Hematopoietic multipotent progenitor cell treated with erythropoietin and hydrocortisone succinate and interleukin-3 and kit ligand, for 8 days (in vitro differentiated cells): ENCODE measurements around the gene SATB2.

Experiments used
- DNase-seq: peaks from one replicate; pipeline ENCODE4 v3.0.0-alpha.2; 2015

The SATB2 gene

GRCh38 chr2:199465390-199465789, 7.7 kb upstream of the SATB2 start:
- no peak for DNase-seq

DNA sequence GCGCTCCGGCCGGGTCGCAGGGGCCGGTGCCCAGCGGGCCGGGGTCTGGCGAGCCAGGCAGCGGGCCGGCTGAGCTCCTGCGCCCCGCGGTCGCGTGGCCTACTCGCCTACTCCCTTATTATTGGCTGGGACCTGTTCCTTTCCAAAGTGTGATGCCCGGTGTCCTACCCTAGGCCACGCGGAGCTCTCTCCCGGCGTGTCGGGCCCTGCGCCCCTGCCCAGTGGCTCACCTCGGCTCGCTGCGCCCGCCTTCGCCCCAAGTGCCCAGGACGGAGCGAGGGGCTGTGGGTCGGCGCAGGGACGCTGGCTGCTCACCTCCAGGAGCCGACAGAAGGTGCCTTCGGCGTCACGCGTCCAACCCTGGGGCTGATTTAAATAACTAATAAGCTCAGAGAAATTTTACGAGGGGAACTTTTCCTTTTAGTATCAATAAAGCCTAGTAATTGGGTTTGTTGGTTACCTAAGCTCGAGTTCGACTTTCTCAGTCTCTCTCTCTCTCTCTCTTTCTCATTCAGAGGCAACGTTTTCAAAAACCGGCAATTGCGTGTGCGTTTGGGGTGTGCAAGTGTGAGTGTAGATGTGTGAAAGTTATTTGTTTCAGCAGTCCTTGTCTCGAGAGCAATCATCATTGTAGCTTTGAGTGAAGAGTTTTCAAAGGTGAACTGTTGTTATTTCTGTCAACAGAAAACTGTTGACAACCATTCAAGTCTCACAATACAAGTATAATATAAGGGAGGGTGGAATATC, 7.0 kb upstream of the SATB2 start:
- DNase-seq = no peak

GRCh38 chr2:199463708-199464605, 6.2 kb upstream of the SATB2 start:
- DNase-seq = no peak

DNA sequence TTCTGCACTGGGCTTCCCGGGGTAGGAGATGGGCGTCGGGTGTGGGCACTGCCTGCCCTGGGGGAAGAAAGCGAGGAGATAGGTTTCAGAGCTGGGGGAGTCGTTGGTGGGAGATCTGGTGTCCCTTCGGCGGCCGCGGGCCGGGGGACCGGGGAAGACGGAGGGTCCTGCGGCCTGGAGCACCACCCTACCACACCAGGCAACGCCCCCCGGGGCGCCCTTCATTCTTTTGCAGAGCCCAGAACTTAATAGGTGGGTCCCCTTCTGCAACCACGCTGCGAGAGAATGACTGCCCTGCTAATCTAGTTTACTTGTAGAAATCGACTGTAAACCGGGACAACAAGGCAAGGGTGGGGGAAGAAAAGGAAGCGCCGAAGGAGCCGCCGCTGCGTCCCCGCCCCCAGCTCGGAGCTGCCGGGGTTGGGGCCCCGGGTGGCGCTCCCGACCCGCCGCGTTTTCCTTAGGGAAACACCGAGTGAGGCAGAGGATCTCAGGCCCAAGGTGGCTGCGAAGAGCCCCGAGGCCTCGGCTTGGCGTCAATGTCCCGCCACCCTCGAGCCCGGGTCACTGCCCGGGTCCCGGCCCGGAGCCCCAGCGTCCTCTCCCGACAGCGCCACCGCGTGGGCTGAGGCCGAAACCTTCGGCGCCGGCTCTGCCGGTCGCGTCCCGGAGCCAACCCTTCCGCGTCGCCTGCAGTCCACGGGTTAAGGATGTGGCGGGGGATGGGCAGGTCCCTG, 5.4 kb upstream of the SATB2 start:
- peak; percentile 44 for DNase-seq

DNA sequence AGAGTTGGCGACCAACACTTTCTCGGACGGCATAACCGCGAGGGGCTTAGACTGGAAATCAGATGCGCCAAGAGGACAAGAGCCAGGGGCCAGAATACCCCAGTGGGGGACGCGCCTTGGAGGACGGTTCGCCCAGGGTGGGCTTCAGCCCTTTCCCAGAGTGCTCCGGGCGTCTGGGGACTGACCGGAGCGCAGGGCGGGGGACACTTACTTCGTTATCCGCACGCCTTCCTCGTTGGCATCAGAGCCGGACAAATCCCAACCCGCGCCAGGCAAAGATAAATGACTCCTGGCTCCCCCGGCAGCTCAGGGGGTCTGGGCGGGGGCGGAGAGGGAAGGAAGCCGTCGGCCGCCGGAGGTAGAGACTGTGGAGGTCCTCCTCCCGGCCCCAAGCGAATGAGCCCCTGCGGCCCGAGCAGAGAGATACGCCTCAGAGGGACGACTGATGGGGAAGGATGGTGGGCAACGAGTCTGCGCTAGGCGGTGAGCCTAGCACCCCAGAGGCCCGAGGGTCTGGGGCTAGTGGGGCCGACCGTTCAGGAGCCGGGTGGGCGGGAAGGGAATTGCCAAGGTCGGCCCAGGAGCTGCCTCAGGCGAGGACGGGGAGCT, 4.7 kb upstream of the SATB2 start:
- DNase-seq = no peak

- DNase-seq = no peak
Measured at GRCh38 chr2:199461711-199462346, 4.1 kb upstream of the SATB2 start.

- no peak for DNase-seq
Measured at GRCh38 chr2:199460846-199461710, 3.3 kb upstream of the SATB2 start.

- DNase-seq = no peak
Measured at GRCh38 chr2:199460101-199460671, 2.4 kb upstream of the SATB2 start.

- DNase-seq = peak; percentile 68
Measured at GRCh38 chr2:199459286-199460100, 1.8 kb upstream of the SATB2 start.

DNA sequence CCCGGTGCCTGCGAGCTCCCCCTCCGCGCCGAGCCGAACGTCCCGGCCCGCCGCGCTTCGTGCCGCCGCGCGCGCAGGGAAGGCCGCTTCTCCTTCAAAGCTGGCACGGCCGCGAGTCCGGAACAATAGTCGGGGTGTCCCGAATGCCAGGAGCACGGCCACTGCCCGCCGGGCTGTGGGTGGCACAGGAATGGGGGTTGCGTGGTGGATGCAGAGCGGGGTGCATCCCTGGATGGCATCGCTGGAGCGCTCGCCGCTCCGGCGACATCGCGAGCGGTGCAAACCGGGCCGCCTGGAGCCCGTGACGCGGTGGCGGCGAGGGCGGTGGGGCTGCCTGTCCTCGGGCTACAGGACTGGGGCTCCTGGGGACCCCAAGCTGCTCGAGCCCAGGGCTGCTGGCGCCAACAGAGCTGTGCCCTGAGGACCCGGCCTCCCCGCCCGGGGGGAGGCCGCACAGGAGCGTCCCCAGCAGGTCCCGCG, 1.1 kb upstream of the SATB2 start:
- DNase-seq = no peak

DNA sequence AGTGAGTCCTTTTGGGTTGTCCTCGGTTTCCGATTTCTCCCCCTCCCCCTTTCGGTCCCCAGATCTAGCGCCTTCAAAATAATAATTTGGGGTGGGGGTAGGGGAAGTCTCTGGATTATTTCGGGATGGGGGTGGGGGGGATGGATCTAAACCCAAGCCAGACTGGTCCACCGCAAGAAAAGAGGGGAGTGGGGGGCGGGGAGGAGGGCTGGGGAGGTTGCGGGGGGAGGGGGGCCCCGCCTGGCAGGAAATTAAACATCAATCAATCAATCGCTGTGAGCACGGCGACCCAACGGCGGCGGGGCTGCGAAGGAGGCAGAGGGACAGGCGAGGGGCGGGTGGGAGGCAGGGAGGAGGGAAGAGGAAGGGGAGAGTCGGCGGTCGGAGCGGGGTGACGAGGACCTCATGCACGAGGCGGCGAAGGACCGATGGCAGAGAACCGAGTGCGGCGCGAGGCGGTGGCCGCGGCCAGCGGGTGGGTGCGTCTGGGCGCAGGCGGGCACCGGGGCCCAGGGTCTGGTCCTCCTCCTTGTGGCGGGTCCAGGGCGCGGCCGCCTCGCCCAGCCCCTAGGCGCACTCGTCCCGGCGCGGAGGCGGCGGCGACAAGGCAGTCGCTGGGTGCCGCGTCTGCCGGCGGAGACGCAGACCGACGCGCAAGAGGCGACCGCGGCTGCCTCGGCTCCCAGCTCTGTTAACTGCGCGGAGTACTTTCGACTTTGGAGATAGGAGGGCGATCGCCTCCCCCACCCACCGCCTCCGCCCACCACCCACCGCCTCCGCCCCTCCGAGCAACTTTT, 468 bp upstream of the SATB2 start:
- no peak for DNase-seq

- DNase-seq = no peak
Measured at GRCh38 chr2:199456383-199457146, 1.2 kb downstream of the SATB2 start.

DNA sequence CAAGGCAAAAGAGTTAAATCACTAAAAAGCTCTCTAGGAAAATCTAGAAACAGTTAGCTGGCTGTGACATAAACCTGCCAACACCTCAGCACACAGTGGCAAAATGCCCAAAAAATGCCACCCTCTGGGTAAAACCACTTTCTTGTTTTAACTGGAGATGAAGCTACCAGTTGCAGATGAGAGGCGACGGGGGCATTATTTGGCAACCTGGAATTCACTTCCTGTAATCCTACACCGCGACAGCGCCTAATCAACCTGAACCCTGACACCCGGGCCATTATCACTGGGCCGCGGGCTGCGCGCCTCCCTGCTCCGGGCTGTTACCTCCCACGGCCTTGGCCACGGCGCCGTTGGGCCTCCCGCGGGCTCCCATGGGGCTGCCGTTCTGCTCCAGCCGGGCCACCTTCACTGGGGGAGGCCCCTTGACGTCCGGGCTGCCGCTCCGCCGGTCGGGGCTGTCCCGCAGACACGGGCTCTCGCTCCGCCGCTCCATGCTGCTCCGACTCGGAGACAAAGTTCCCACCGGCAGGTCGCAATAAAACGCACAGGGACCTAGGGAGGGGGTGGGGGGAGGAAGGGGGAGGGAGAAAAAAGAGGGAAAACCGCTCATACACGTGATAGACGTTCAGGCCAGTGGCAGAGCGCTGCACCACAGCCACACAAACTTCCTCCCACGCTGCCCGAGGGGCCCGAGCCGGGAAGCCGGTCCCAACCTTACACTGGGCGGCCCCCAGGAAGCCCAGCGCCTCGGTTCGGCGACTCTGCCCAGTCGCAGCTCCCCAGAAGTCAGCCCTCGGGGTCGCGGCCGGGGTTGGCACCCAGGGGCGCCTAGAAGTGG, 2.0 kb downstream of the SATB2 start:
- no peak for DNase-seq

DNA sequence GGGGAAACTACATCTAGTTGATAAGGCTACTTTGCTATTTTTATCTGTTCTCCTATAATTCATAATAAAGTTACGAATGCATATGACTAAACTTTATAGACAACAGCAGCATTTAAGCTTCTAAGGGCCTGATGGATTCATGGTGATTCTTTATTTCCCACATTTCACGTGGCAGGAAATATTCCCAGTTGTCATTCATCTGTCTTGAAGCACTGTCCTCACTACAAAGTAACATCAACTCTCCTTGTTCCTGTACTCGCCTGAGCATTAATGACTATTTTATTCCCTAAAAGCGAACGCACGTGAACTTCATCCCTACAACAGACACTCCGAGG, 2.6 kb downstream of the SATB2 start:
- DNase-seq = no peak

DNA sequence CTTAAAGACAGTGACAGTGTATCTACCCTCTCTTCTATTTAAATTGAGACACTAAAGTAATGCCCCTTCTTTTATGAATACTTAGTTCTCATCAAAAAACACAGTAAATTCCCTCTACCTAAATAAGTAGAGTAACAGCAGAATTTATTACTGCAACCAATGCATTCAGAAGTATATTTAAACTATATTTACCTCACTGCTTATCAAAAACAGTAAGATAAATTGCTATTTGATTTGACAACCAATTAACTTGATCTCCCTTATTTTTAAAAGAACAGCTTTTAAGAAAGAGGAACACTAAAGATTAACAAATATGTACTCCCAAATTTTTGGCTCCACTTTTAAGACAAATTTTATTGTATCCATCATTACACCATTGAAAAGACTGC, 4.8 kb downstream of the SATB2 start:
- DNase-seq = no peak

DNA sequence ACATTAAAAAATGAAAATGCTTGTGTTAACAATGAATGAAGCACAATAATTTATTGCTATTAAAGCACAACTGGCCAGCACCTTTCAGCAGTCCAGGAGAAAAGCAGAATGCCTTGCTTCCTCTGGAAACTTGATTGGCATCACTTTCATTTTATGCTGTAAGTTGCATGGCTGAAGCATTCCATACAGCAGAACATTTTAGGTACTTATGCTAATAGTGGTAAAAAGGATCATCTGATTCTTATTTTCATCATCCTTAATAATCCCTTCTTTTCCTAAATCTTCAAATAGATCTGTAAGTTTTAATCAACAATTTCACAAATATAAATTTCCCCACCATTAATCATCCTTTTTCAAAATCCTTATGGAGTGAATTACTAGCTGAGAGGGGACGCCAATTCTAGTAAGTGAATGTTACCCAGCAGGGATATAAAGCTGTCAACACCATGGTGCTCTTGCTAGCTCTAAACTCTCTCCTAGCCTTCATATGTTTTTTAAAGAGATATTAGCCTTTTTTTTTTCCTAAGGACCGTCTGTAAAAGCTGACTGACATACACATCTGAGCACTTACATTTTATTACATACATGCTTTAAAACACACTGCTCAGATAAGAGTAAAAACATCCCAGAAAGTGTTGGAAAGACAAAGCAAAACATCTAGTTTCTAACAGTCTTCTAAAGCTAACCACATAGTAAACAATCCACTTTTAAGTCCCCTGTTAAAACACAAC, 5.3 kb downstream of the SATB2 start:
- DNase-seq = no peak

DNA sequence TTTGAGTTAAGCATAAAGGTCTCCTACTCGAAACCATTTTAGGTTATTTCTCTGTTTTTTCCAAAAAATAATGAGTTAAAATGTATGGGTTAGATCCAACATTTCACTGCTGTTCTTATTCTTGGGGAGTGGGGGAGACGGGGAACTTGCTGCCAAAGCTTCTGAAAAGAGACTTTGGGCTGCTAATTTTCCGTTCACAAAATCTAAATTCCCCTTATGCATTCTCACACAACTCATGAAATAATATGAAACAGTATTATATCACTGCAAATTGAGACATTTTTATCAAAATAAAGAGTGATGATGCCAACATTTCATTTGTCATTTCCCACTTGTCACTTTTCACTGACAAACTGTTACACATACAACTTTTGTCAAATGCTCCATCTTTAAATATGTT, 7.8 kb downstream of the SATB2 start:
- no peak for DNase-seq
